Ureter (tissue), 1 donor: ENCODE measurements around the gene FYTTD1. TPM values are rescaled to one million over a fixed set of nuclear protein-coding genes. Genes with fewer than 3 reads are reported as not detected.

Experiments used
- DNase-seq: peaks from one replicate; pipeline ENCODE4 v3.0.0-alpha.2; 2020; ENCODE audit warnings: low spot score
- total RNA-seq: library from RNA; stranded (reverse); gene quantifications from one replicate; pipeline ENCODE4 v1.2.4, GENCODE V29; 2023
- donor health status: DM: yes; HTN: yes; CAD: no.

FYTTD1 gene
- total RNA-seq, 1 donor from 2014 or later: 47.9 TPM

GRCh38 chr3:197793247-197793646 lies 43.6 kb downstream of the FYTTD1 start:
- no peak for DNase-seq

GRCh38 chr3:197794115-197794514 lies 44.4 kb downstream of the FYTTD1 start:
- DNase-seq: no peak

- DNase-seq: no peak
Measured at GRCh38 chr3:197795200-197795599, 45.5 kb downstream of the FYTTD1 start.

GRCh38 chr3:197796087-197796486 lies 46.4 kb downstream of the FYTTD1 start:
- DNase-seq: no peak

GRCh38 chr3:197798863-197799262 lies 49.2 kb downstream of the FYTTD1 start:
- DNase-seq: no peak

GRCh38 chr3:197800379-197800778 lies 50.7 kb downstream of the FYTTD1 start:
- DNase-seq: no peak

GRCh38 chr3:197801891-197802778 lies 52.5 kb downstream of the FYTTD1 start:
- DNase-seq: no peak

GRCh38 chr3:197802779-197803459 lies 53.2 kb downstream of the FYTTD1 start:
- no peak for DNase-seq

GRCh38 chr3:197804511-197804910 lies 54.8 kb downstream of the FYTTD1 start:
- no peak for DNase-seq

- no peak for DNase-seq
Measured at GRCh38 chr3:197807969-197808587, 58.4 kb downstream of the FYTTD1 start.

- DNase-seq: no peak
Measured at GRCh38 chr3:197809356-197810020, 59.8 kb downstream of the FYTTD1 start.

GRCh38 chr3:197810901-197811300 lies 61.2 kb downstream of the FYTTD1 start:
- DNase-seq: no peak

GRCh38 chr3:197811343-197811742 lies 61.7 kb downstream of the FYTTD1 start:
- DNase-seq: no peak

GRCh38 chr3:197814372-197814771 lies 64.7 kb downstream of the FYTTD1 start:
- no peak for DNase-seq

- no peak for DNase-seq
Measured at GRCh38 chr3:197820550-197821335, 71.1 kb downstream of the FYTTD1 start.

GRCh38 chr3:197829397-197830045 lies 79.8 kb downstream of the FYTTD1 start:
- no peak for DNase-seq

GRCh38 chr3:197830308-197830966 lies 80.8 kb downstream of the FYTTD1 start:
- no peak for DNase-seq

- no peak for DNase-seq
Measured at GRCh38 chr3:197830967-197831313, 81.3 kb downstream of the FYTTD1 start.

- no peak for DNase-seq
Measured at GRCh38 chr3:197833930-197834715, 84.4 kb downstream of the FYTTD1 start.
